GM10266 (cell line): Measurements from ENCODE around the gene ARSG.

Experiments
- DNase-seq: peaks from one replicate; pipeline ENCODE4 v3.0.0; 2012; ENCODE audit errors: extremely low spot score
- CTCF ChIP-seq: IDR thresholded peaks from 2 replicates; pipeline ENCODE4 v1.5.1; 2012; ENCODE audit warnings: mild to moderate bottlenecking, low read depth; ENCODE audit not compliant: control insufficient read depth, insufficient read depth; ENCODE audit errors: missing control alignments

Gene ARSG

GRCh38 chr17:68389041-68389440 lies 97.7 kb downstream of the ARSG start:
- no peak for TF ChIP-seq CTCF
- no peak for DNase-seq

- DNase-seq, result no peak
- TF ChIP-seq CTCF, result no peak
These were observed 99.7 kb downstream of the ARSG start for GRCh38 chr17:68390888-68391545.

- TF ChIP-seq CTCF, result no peak
- no peak for DNase-seq
These were observed 100.4 kb downstream of the ARSG start for GRCh38 chr17:68391561-68392268.

- no peak for DNase-seq
- TF ChIP-seq CTCF, result no peak
These were observed 103.5 kb downstream of the ARSG start for GRCh38 chr17:68394608-68395331.

- DNase-seq, result no peak
- TF ChIP-seq CTCF, result no peak
These were observed 105.2 kb downstream of the ARSG start for GRCh38 chr17:68396226-68397107.

GRCh38 chr17:68397108-68397536 lies 105.8 kb downstream of the ARSG start:
- no peak for TF ChIP-seq CTCF
- no peak for DNase-seq
